Keratinocyte (primary cell): ENCODE results near the gene GNB5. TPM values are rescaled to one million over a fixed set of nuclear protein-coding genes. Genes with fewer than 3 reads are reported as not detected.

Source experiments
- DNase-seq: peaks from one replicate; pipeline ENCODE4 v3.0.0-alpha.2; 2011; ENCODE audit warnings: low read depth, missing footprints, low spot score
- FAIRE-seq: peaks from 2 replicates; lab custom pipeline; 2011; peaks lifted over from hg19 to GRCh38; lab: Jason Lieb, UNC
- H2AFZ ChIP-seq: 2 replicates; pipeline ENCODE4 v1.6.0; 2012; ENCODE audit warnings: low read length, control low read depth, inconsistent platforms; ENCODE audit not compliant: control insufficient read depth
- H3K27ac ChIP-seq: 2 replicates; pipeline ENCODE4 v1.5.1; 2011; ENCODE audit warnings: low read length; ENCODE audit not compliant: control insufficient read depth, insufficient read depth
- H3K27me3 ChIP-seq: 3 replicates; pipeline ENCODE4 v1.6.0; 2011; ENCODE audit warnings: low read length; ENCODE audit not compliant: control insufficient read depth, insufficient read depth; ENCODE audit errors: extremely low read depth
- H3K36me3 ChIP-seq, 2 experiments: 2 replicates in 1 of 2; 3 replicates in 1 of 2; pipeline ENCODE4 v1.5.1; 2011; ENCODE audit warnings: low read length in 2 of 2, mild to moderate bottlenecking in 1 of 2; ENCODE audit not compliant: control insufficient read depth in 2 of 2, insufficient read depth in 2 of 2; ENCODE audit errors: extremely low read depth in 1 of 2
- H3K4me1 ChIP-seq: 3 replicates; pipeline ENCODE4 v1.5.1; 2011; ENCODE audit warnings: low read length; ENCODE audit not compliant: control insufficient read depth, insufficient read depth; ENCODE audit errors: extremely low read depth
- H3K4me2 ChIP-seq: 3 replicates; pipeline ENCODE4 v1.6.0; 2011; ENCODE audit warnings: low read depth, low read length; ENCODE audit not compliant: control insufficient read depth, insufficient read depth; ENCODE audit errors: extremely low read depth
- H3K4me3 ChIP-seq, 3 experiments: fragments of 200-600 bp in 1 of 3; sonication (generic) in 1 of 3; 2 replicates in 2 of 3; 3 replicates in 1 of 3; pipeline ENCODE4 v1.5.1; 2011 to 2016; ENCODE audit warnings: low read length in 3 of 3, mild to moderate bottlenecking in 3 of 3, control low read depth in 2 of 3, inconsistent platforms in 1 of 3, low read depth in 1 of 3, mixed read lengths in 1 of 3, mixed run types in 1 of 3, moderate library complexity in 1 of 3; ENCODE audit not compliant: control insufficient read depth in 2 of 3, insufficient read depth in 2 of 3; ENCODE audit errors: extremely low read depth in 1 of 3
- H3K79me2 ChIP-seq: 2 replicates; pipeline ENCODE4 v1.6.0; 2012; ENCODE audit warnings: low read length; ENCODE audit not compliant: control insufficient read depth, insufficient read depth
- H3K9ac ChIP-seq: 3 replicates; pipeline ENCODE4 v1.6.0; 2011; ENCODE audit warnings: low read length; ENCODE audit not compliant: control insufficient read depth, insufficient read depth; ENCODE audit errors: extremely low read depth
- H3K9me1 ChIP-seq: 3 replicates; pipeline ENCODE4 v1.6.0; 2011; ENCODE audit warnings: low read length; ENCODE audit not compliant: control insufficient read depth, insufficient read depth; ENCODE audit errors: extremely low read depth
- H3K9me3 ChIP-seq: 2 replicates; pipeline ENCODE4 v1.5.1; 2012; ENCODE audit warnings: low read depth, low read length; ENCODE audit not compliant: control insufficient read depth
- H4K20me1 ChIP-seq: 3 replicates; pipeline ENCODE4 v1.6.0; 2011; ENCODE audit warnings: low read length; ENCODE audit not compliant: control insufficient read depth, insufficient read depth; ENCODE audit errors: extremely low read depth
- CTCF ChIP-seq, 3 experiments: IDR thresholded peaks in 1 of 3; conservative IDR thresholded peaks in 1 of 3; optimal IDR thresholded peaks in 1 of 3; 2 replicates in 2 of 3; 3 replicates in 1 of 3; pipeline versions ENCODE3 to v1.5.1; 2011; ENCODE audit warnings: low read length in 3 of 3, mild to moderate bottlenecking in 3 of 3, moderate library complexity in 2 of 3, control low read depth in 1 of 3, inconsistent platforms in 1 of 3; ENCODE audit not compliant: insufficient read depth in 2 of 3; ENCODE audit errors: extremely low read depth in 1 of 3
- EZH2 ChIP-seq: IDR thresholded peaks from one replicate; pipeline ENCODE4 v1.6.1; 2012; ENCODE audit warnings: inconsistent platforms, mild to moderate bottlenecking, low read length, moderate library complexity
- dilution Hi-C: fragments of 300-500 bp; cut with MboI; formaldehyde crosslinking; loops from one replicate; pipeline ENCODE4 v1.7.0; 2020; ENCODE audit warnings: low sequenced_read_pairs; ENCODE audit not compliant: extremely low pct_ligation_motif_present
- polyA plus RNA-seq, 5 experiments: library from polyadenylated mRNA; depleted of rRNA in 3 of 5; stranded (reverse) in 3 of 5; stranded (forward) in 1 of 5; unstranded in 1 of 5; fragments of >200 nt; gene quantifications; 1 replicate in 1 of 5; 2 replicates in 3 of 5; 3 replicates in 1 of 5; pipeline versions ENCODE4 v1.2.1 to v1.2.3, GENCODE V29; 2011 to 2012; ENCODE audit warnings: missing spikeins in 2 of 5, low read depth in 1 of 5, low replicate concordance in 1 of 5

The GNB5 gene
- polyA plus RNA-seq, 1 donor (not counting 4 experiments of a cell fraction or from before 2014, with no cell fraction given) = 25.8 TPM

DNA sequence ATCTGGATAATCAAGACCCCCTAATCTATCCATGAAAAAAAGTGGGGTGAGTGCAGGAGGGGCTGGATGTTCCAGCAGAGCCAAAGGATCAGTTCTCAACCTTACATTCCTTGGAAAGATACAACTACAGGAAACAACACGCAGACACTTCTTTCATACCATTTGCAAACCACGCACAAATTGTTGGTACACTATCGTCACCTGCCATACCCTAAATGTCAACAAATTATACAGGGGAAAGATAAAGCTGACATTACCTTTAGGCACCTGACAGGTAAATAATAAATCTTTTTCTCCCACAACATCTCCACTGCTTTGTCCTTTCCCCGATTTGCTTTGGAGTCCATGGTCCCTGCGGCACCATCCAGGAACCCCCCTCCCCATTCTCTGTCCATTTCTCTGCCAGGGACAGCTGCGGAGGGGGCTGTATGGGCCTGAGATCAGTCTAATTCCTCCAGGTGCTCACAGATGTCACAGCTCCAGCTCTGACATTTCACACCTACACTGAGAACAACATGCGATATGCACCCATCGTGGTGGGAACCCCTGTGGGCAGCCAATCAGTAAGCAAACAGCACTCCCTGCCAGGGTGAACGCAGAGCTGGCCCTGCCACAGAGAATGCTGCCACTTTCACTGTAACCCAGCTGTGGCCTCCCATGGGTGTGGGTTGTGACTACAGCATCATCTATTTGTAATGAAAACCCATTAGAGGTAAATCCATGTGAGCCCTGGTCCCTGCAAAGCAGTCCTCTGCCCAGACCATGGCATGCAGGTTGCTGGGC lies 41.0 kb downstream of the GNB5 start:
- Histone ChIP-seq H3K9ac (no peak overlapping the region), H3K4me1 (no peaks in the 10 kb centered on the region), H3K4me3 (no peak overlapping the region), H3K79me2 (no peaks in the 10 kb centered on the region), H4K20me1 (no peaks in the 10 kb centered on the region), H2AFZ (no peak overlapping the region), H3K27ac (no peak overlapping the region), H3K4me2 (no peak overlapping the region), H3K9me1 (no peaks in the 10 kb centered on the region), H3K9me3 (no peaks in the 10 kb centered on the region), H3K36me3 (peaks cover 3 to 22% of the 10 kb centered on the region in 2 experiments), H3K27me3 (no peaks in the 10 kb centered on the region)
- no peak for TF ChIP-seq EZH2
- TF ChIP-seq CTCF (optimal IDR thresholded peaks at IDR 0.05 in 1 of 3, IDR thresholded peaks at IDR 0.05 in 1 of 3, conservative IDR thresholded peaks at IDR 0.05 in 1 of 3; ENCODE audit: extremely low read depth in 1 of 3, insufficient read depth in 2 of 3, low read length in 3 of 3) = no peak
- FAIRE-seq = no peak
- DNase-seq = no peak
- dilution Hi-C loops = no loop called here

DNA sequence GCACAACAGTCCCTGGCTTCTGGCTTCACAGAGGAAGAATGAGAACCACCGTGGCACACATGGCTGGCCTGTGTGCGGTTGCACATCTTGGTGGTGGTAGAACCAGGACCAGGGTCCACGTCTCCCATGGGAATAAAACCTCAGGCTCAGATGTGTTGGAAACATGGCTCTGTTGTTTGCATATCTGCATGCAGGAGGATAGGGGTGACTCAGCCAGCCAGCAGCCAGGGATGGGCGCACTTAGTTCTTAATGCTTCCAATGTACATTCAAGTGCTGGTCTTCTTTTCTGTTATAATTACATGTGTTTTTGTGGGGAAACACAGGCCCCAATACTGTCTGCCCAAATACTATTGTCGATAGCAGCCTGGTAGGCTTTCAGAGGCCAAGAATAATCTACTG lies 42.8 kb downstream of the GNB5 start:
- Histone ChIP-seq H3K36me3 (peaks cover 3 to 20% of the 10 kb centered on the region in 2 experiments), H2AFZ (no peak overlapping the region), H3K27ac (no peak overlapping the region), H4K20me1 (no peaks in the 10 kb centered on the region), H3K9me3 (peaks cover 2% of the 10 kb centered on the region), H3K79me2 (no peaks in the 10 kb centered on the region), H3K4me3 (no peak overlapping the region), H3K9me1 (no peaks in the 10 kb centered on the region), H3K27me3 (no peaks in the 10 kb centered on the region), H3K4me1 (peaks cover 7% of the 10 kb centered on the region), H3K9ac (no peak overlapping the region), H3K4me2 (no peak overlapping the region)
- dilution Hi-C loops = no loop called here
- no peak for FAIRE-seq
- DNase-seq = no peak
- TF ChIP-seq EZH2 = no peak
- no peak for TF ChIP-seq CTCF (optimal IDR thresholded peaks at IDR 0.05 in 1 of 3, IDR thresholded peaks at IDR 0.05 in 1 of 3, conservative IDR thresholded peaks at IDR 0.05 in 1 of 3; ENCODE audit: extremely low read depth in 1 of 3, insufficient read depth in 2 of 3, low read length in 3 of 3)
